ENCODE measurements around the gene RPL37A.

RPL37A gene

GRCh38 chr2:216474925-216475670, 23.5 kb upstream of the RPL37A start:
- Histone ChIP-seq H3K27ac (ENCODE audit: low read depth, low read length) (no peak overlapping the region), H3K9me3 (ENCODE audit: low read length) (no peaks in the 10 kb centered on the region), H3K4me1 (ENCODE audit: insufficient read depth, low read length) (no peaks in the 10 kb centered on the region), H3K9ac (ENCODE audit: low read length) (no peak overlapping the region), H3K36me3 (ENCODE audit: insufficient read depth, low read length) (peaks cover 24% of the 10 kb centered on the region), H3K4me3 (ENCODE audit: low read depth in 1 of 2, low read length in 2 of 2) (no peak overlapping the region), H3K27me3 (ENCODE audit: control insufficient read depth in 1 of 2, insufficient read depth in 2 of 2, low read length in 2 of 2) (no peaks in the 10 kb centered on the region)

DNA sequence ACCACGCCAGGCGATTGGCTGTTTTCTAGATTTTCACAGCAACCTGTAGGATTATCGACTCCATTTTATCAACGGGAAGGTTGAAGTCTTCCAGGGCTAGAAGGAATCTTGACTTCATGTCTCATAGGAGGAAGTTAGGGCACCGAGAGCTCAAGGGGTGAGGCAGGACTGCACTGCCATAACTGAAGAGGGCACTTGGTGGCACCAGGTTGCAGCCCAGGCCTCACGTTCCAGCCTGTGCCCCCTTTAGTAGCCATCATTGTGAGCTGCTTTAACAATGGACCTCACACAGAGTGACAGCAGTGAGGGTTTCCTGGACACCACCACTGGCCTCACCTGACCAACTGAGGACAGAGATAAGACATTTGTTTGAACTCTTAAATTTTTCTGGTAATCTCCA, 22.9 kb upstream of the RPL37A start:
- Histone ChIP-seq H3K27me3 (ENCODE audit: control insufficient read depth in 1 of 2, insufficient read depth in 2 of 2, low read length in 2 of 2) (no peaks in the 10 kb centered on the region), H3K4me3 (ENCODE audit: low read depth in 1 of 2, low read length in 2 of 2) (no peak overlapping the region), H3K36me3 (ENCODE audit: insufficient read depth, low read length) (peaks cover 30% of the 10 kb centered on the region), H3K9ac (ENCODE audit: low read length) (no peak overlapping the region), H3K27ac (ENCODE audit: low read depth, low read length) (no peak overlapping the region), H3K4me1 (ENCODE audit: insufficient read depth, low read length) (no peaks in the 10 kb centered on the region), H3K9me3 (ENCODE audit: low read length) (no peaks in the 10 kb centered on the region)

DNA sequence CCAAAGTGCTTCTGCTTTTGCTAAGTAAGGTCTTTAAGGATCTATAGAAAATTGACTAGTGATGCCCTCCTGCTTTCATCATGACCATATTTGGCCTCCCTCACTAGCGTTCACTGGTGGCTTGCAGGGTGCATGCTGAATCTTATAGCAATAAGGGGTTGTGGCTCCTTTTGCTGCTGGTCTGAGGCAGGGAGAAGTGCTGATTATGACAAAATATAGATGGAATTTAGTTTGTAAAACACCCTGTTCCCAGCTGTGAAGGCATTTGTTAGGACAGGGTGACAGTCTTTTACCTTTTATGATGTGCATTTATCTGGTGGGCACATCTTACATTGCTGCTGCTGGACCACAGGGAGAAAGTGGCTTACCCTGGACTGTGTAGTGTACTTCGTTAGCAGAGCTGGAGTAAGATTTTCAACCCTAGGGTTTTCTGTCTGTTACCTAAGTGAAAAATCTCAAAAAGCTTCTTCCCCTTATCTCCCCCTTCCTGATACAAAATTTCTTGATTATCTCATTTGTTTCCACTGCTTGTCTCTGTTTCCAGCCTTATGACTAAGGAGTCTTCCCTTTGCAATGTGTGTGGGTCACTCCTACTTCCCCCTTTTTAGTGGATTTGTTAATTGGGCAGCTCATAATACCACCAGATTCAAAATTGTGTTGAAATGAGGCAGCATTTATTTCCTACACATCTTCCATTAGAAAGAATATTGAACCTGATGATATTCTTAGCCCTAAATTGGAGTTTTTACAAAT, 21.2 kb upstream of the RPL37A start:
- Histone ChIP-seq H3K4me3 (ENCODE audit: low read depth in 1 of 2, low read length in 2 of 2) (no peak overlapping the region), H3K4me1 (ENCODE audit: insufficient read depth, low read length) (no peaks in the 10 kb centered on the region), H3K9me3 (ENCODE audit: low read length) (no peaks in the 10 kb centered on the region), H3K9ac (ENCODE audit: low read length) (no peak overlapping the region), H3K27me3 (ENCODE audit: control insufficient read depth in 1 of 2, insufficient read depth in 2 of 2, low read length in 2 of 2) (no peaks in the 10 kb centered on the region), H3K27ac (ENCODE audit: low read depth, low read length) (no peak overlapping the region), H3K36me3 (ENCODE audit: insufficient read depth, low read length) (peaks cover 33% of the 10 kb centered on the region)

- H3K9me3 ChIP-seq (ENCODE audit: low read length) = no peaks in the 10 kb centered on the region
- no peaks in the 10 kb centered on the region for H3K4me1 ChIP-seq (ENCODE audit: insufficient read depth, low read length)
- H3K9ac ChIP-seq (ENCODE audit: low read length) = no peak overlapping the region
- peaks cover 40% of the 10 kb centered on the region for H3K36me3 ChIP-seq (ENCODE audit: insufficient read depth, low read length)
- H3K4me3 ChIP-seq (ENCODE audit: low read depth in 1 of 2, low read length in 2 of 2) = no peak overlapping the region
- H3K27me3 ChIP-seq (ENCODE audit: control insufficient read depth in 1 of 2, insufficient read depth in 2 of 2, low read length in 2 of 2) = no peaks in the 10 kb centered on the region
- no peak overlapping the region for H3K27ac ChIP-seq (ENCODE audit: low read depth, low read length)
These were observed 20.5 kb upstream of the RPL37A start for GRCh38 chr2:216478151-216478550.

DNA sequence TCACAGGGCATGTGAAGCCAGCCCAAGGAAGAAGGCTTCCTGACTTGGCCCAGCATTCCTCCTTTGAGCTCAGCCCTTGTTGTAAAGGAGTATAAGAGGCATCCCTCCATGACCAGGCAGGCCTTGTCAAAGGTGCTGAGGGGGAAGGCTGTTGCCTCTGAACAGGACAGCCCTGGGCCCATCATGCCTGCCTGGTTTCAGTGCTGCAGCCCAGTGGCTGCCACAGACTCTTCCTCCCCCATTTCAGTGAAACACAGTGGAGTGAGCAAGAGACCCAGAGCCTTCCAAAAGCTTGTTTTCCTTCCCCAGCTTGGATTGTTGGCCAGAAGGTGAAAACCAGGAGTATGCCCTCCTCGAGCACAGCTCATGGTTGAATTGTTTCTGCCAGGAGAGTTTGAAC, 19.9 kb upstream of the RPL37A start:
- Histone ChIP-seq H3K4me1 (ENCODE audit: insufficient read depth, low read length) (no peaks in the 10 kb centered on the region), H3K36me3 (ENCODE audit: insufficient read depth, low read length) (peaks cover 41% of the 10 kb centered on the region), H3K27me3 (ENCODE audit: control insufficient read depth in 1 of 2, insufficient read depth in 2 of 2, low read length in 2 of 2) (no peaks in the 10 kb centered on the region), H3K9ac (ENCODE audit: low read length) (no peak overlapping the region), H3K9me3 (ENCODE audit: low read length) (no peaks in the 10 kb centered on the region), H3K4me3 (ENCODE audit: low read depth in 1 of 2, low read length in 2 of 2) (no peak overlapping the region), H3K27ac (ENCODE audit: low read depth, low read length) (no peak overlapping the region)

DNA sequence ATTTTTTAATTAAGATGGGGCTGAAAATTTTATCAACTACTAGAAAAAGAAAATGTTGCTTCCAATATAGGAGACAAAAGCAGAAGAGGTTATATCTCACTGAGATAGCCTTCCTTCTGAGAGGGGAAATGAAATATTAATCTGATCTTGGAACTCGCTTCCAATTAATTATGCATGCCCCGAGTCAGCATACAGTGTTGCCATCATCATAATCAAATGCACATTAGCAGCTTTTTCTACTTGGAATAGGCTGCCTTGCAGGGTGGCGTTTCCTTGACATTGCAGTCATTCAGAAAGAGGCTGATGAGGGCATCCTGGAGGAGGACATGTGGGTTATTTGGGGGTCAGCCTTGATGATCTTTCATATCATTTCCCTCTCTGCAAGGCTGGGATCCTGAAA, 18.4 kb upstream of the RPL37A start:
- H3K9me3 ChIP-seq (ENCODE audit: low read length) = no peaks in the 10 kb centered on the region
- no peak overlapping the region for H3K4me3 ChIP-seq (ENCODE audit: low read depth in 1 of 2, low read length in 2 of 2)
- no peaks in the 10 kb centered on the region for H3K4me1 ChIP-seq (ENCODE audit: insufficient read depth, low read length)
- H3K27ac ChIP-seq (ENCODE audit: low read depth, low read length) = no peak overlapping the region
- H3K36me3 ChIP-seq (ENCODE audit: insufficient read depth, low read length) = peaks cover 41% of the 10 kb centered on the region
- H3K9ac ChIP-seq (ENCODE audit: low read length) = no peak overlapping the region
- H3K27me3 ChIP-seq (ENCODE audit: control insufficient read depth in 1 of 2, insufficient read depth in 2 of 2, low read length in 2 of 2) = no peaks in the 10 kb centered on the region

- Histone ChIP-seq H3K36me3 (ENCODE audit: insufficient read depth, low read length) (peaks cover 32% of the 10 kb centered on the region), H3K27ac (ENCODE audit: low read depth, low read length) (no peak overlapping the region), H3K4me1 (ENCODE audit: insufficient read depth, low read length) (no peaks in the 10 kb centered on the region), H3K9me3 (ENCODE audit: low read length) (no peaks in the 10 kb centered on the region), H3K27me3 (ENCODE audit: control insufficient read depth in 1 of 2, insufficient read depth in 2 of 2, low read length in 2 of 2) (no peaks in the 10 kb centered on the region), H3K9ac (ENCODE audit: low read length) (no peak overlapping the region), H3K4me3 (ENCODE audit: low read depth in 1 of 2, low read length in 2 of 2) (no peak overlapping the region)
These were observed 16.0 kb upstream of the RPL37A start for GRCh38 chr2:216482640-216483039.

- no peak overlapping the region for H3K4me3 ChIP-seq (ENCODE audit: low read depth in 1 of 2, low read length in 2 of 2)
- H3K27ac ChIP-seq (ENCODE audit: low read depth, low read length) = no peak overlapping the region
- no peaks in the 10 kb centered on the region for H3K9me3 ChIP-seq (ENCODE audit: low read length)
- H3K9ac ChIP-seq (ENCODE audit: low read length) = no peak overlapping the region
- H3K4me1 ChIP-seq (ENCODE audit: insufficient read depth, low read length) = no peaks in the 10 kb centered on the region
- no peaks in the 10 kb centered on the region for H3K27me3 ChIP-seq (ENCODE audit: control insufficient read depth in 1 of 2, insufficient read depth in 2 of 2, low read length in 2 of 2)
- H3K36me3 ChIP-seq (ENCODE audit: insufficient read depth, low read length) = peaks cover 16% of the 10 kb centered on the region
These were observed 13.4 kb upstream of the RPL37A start for GRCh38 chr2:216485237-216485636.

- no peaks in the 10 kb centered on the region for H3K4me1 ChIP-seq (ENCODE audit: insufficient read depth, low read length)
- H3K27ac ChIP-seq (ENCODE audit: low read depth, low read length) = no peak overlapping the region
- no peaks in the 10 kb centered on the region for H3K27me3 ChIP-seq (ENCODE audit: control insufficient read depth in 1 of 2, insufficient read depth in 2 of 2, low read length in 2 of 2)
- H3K36me3 ChIP-seq (ENCODE audit: insufficient read depth, low read length) = peaks cover 11% of the 10 kb centered on the region
- no peak overlapping the region for H3K4me3 ChIP-seq (ENCODE audit: low read depth in 1 of 2, low read length in 2 of 2)
- no peaks in the 10 kb centered on the region for H3K9me3 ChIP-seq (ENCODE audit: low read length)
- no peak overlapping the region for H3K9ac ChIP-seq (ENCODE audit: low read length)
These were observed 12.9 kb upstream of the RPL37A start for GRCh38 chr2:216485745-216486144.

DNA sequence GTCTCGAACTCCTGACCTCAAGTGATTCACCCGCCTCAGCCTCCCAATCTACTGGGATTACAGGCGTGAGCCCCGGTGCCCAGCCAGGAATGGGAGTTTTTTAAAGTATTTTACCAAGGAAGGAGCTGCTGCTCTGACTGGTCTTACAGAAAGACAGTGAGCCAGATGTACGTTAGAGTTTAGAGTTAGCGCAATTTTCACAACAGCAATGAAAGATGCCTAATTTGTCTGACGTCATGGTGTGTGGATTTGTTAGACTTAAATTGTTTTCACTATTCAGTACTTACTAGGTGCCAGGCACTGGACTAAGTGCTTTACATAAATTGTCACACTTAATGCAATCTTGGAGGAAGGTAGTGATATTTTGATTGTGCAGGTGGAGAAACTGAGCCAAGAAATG, 12.4 kb upstream of the RPL37A start:
- no peak overlapping the region for H3K27ac ChIP-seq (ENCODE audit: low read depth, low read length)
- no peak overlapping the region for H3K4me3 ChIP-seq (ENCODE audit: low read depth in 1 of 2, low read length in 2 of 2)
- H3K9me3 ChIP-seq (ENCODE audit: low read length) = no peaks in the 10 kb centered on the region
- peaks cover 9% of the 10 kb centered on the region for H3K36me3 ChIP-seq (ENCODE audit: insufficient read depth, low read length)
- no peaks in the 10 kb centered on the region for H3K27me3 ChIP-seq (ENCODE audit: control insufficient read depth in 1 of 2, insufficient read depth in 2 of 2, low read length in 2 of 2)
- H3K9ac ChIP-seq (ENCODE audit: low read length) = no peak overlapping the region
- no peaks in the 10 kb centered on the region for H3K4me1 ChIP-seq (ENCODE audit: insufficient read depth, low read length)

DNA sequence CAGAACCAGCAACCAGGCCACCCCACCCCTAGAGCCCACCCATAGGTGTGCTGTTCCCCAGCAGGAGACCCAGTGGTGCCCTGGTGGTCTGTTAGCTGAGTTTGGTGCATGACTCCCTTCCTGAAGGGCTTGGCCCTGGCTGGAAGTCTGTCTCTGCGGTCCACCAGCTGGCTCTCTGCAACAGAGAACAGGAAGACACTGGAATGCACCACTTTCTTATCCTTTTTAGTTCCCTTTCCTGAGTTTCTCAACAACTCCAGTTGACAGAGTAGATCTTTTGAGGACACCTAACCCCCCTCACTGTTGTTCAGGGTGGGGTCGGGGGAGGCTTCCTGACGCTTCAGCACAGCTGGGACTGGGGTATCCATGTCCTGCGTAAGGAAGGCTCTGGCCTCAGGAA, 11.9 kb upstream of the RPL37A start:
- H3K9ac ChIP-seq (ENCODE audit: low read length) = no peak overlapping the region
- H3K27ac ChIP-seq (ENCODE audit: low read depth, low read length) = no peak overlapping the region
- no peaks in the 10 kb centered on the region for H3K4me1 ChIP-seq (ENCODE audit: insufficient read depth, low read length)
- H3K4me3 ChIP-seq (ENCODE audit: low read depth in 1 of 2, low read length in 2 of 2) = no peak overlapping the region
- no peaks in the 10 kb centered on the region for H3K27me3 ChIP-seq (ENCODE audit: control insufficient read depth in 1 of 2, insufficient read depth in 2 of 2, low read length in 2 of 2)
- H3K9me3 ChIP-seq (ENCODE audit: low read length) = no peaks in the 10 kb centered on the region
- peaks cover 9% of the 10 kb centered on the region for H3K36me3 ChIP-seq (ENCODE audit: insufficient read depth, low read length)

DNA sequence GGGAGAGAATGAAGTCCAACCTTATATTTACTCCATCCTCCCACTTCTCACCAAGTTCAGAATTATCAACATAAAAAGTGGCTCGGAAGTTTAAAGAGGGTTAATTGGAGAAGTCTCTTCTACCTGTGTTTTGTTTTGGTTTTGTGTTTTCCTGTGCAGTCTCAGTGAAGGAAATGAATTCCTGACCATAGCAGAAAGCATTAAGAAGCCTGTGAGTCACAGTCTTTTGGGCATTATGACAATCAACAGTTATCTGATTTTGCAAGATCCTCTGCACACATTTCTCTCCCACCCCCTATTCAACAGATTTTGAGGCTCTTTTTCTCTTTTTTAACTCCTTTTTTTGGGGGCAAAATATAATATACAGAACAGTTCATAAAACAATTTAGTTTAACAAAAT, 8.6 kb upstream of the RPL37A start:
- Histone ChIP-seq H3K27ac (ENCODE audit: low read depth, low read length) (no peak overlapping the region), H3K9me3 (ENCODE audit: low read length) (no peaks in the 10 kb centered on the region), H3K4me3 (ENCODE audit: low read depth in 1 of 2, low read length in 2 of 2) (no peak overlapping the region)

More for the DNA sequence above, 8.6 kb upstream of the RPL37A start:
- H3K9ac ChIP-seq (ENCODE audit: low read length) = no peak overlapping the region
- H3K4me1 ChIP-seq (ENCODE audit: insufficient read depth, low read length) = no peaks in the 10 kb centered on the region
- H3K36me3 ChIP-seq (ENCODE audit: insufficient read depth, low read length) = no peaks in the 10 kb centered on the region
- no peaks in the 10 kb centered on the region for H3K27me3 ChIP-seq (ENCODE audit: control insufficient read depth in 1 of 2, insufficient read depth in 2 of 2, low read length in 2 of 2)

Data from muscle layer of colon (tissue), 2 donors.